Stomach (tissue), 4 donors: ENCODE results near the gene CDC7.

Source experiments
- EP300 ChIP-seq: sonication (generic); formaldehyde crosslinking; IDR thresholded peaks from one replicate; pipeline ENCODE4 v1.6.1; 2017; ENCODE audit warnings: antibody characterized with exemption
- POLR2A ChIP-seq, 4 donors: fragments of 450-650 bp; IDR thresholded peaks; one replicate each; pipeline ENCODE4 v1.6.1; 2016; ENCODE audit warnings: antibody characterized with exemption in 4 of 4, control low read depth in 2 of 4, mild to moderate bottlenecking in 1 of 4, moderate library complexity in 1 of 4
- POLR2AphosphoS5 ChIP-seq, 3 donors: sonication (generic); formaldehyde crosslinking; IDR thresholded peaks; one replicate each; pipeline ENCODE4 v1.6.1; 2016; ENCODE audit warnings: antibody characterized with exemption in 3 of 3
- TF ChIP-seq, protein P1 (sequence below), 7 experiments: fragments of 450-650 bp in 4 of 7; fragments of 200-600 bp in 3 of 7; sonication (generic) in 3 of 7; IDR thresholded peaks; one replicate each; pipeline ENCODE4 v1.5.1; 2016 to 2019; ENCODE audit warnings: antibody characterized with exemption in 7 of 7, control low read depth in 2 of 7, mild to moderate bottlenecking in 1 of 7

DNA sequence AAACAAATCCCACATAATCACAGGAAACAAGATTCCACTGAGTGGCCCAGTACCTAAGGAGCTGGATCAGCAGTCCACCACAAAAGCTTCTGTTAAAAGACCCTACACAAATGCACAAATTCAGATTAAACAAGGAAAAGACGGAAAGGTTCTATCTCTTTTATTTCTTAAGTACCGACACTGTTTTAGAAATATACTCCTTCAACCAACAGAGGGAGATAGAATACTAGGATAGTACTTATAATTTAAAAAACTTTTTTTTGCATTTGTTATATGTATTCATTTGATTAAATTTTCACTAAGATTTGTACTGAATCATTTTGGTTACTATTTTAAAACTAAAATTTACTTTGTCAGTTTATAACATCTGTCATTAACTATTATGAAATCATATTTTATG lies 12.5 kb downstream of the CDC7 start:
- TF ChIP-seq, protein P1, sequence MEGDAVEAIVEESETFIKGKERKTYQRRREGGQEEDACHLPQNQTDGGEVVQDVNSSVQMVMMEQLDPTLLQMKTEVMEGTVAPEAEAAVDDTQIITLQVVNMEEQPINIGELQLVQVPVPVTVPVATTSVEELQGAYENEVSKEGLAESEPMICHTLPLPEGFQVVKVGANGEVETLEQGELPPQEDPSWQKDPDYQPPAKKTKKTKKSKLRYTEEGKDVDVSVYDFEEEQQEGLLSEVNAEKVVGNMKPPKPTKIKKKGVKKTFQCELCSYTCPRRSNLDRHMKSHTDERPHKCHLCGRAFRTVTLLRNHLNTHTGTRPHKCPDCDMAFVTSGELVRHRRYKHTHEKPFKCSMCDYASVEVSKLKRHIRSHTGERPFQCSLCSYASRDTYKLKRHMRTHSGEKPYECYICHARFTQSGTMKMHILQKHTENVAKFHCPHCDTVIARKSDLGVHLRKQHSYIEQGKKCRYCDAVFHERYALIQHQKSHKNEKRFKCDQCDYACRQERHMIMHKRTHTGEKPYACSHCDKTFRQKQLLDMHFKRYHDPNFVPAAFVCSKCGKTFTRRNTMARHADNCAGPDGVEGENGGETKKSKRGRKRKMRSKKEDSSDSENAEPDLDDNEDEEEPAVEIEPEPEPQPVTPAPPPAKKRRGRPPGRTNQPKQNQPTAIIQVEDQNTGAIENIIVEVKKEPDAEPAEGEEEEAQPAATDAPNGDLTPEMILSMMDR (IDR thresholded peaks at IDR 0.05) = peak in 3 of 7 experiments; percentile 11 to 42 (median 27)
- no peak for TF ChIP-seq EP300
- no peak for TF ChIP-seq POLR2A (IDR thresholded peaks at IDR 0.05)
- no peak for TF ChIP-seq POLR2AphosphoS5 (IDR thresholded peaks at IDR 0.05)
